Left cardiac atrium (tissue), 4 donors: ENCODE results near the gene FLII. TPM values are rescaled to one million over a fixed set of nuclear protein-coding genes. Genes with fewer than 3 reads are reported as not detected.

ENCODE experiments used
- ATAC-seq, 2 donors: fragments of 200-7000 bp; cut with Tn5 transposase; one replicate each; pipeline ENCODE4 v1.9.1; 2020; ENCODE audit warnings: mild to moderate bottlenecking in 2 of 2, moderate library complexity in 2 of 2
- DNase-seq: peaks from one replicate; pipeline ENCODE4 v3.0.0-alpha.2; 2020
- intact Hi-C, 2 donors: fragments of 100-400 bp; cut with DNase I; formaldehyde crosslinking; loops; one replicate each; pipeline versions ENCODE4 v1.14.1 to v1.15.1; 2022 to 2023
- total RNA-seq, 2 donors: library from RNA; stranded (reverse); fragmentation: NEBNext Ultra II Directional; extraction: Animal tissue kit (Norgen Biotek cat#: 25700); gene quantifications; one replicate each; pipeline ENCODE4 v1.2.1, GENCODE V29; 2021
- donor health status: DM: no; HTN: yes; CAD: no.
- donor health status: DM: no; HTN: yes; CAD: no; lungs with severe emphysema.
- donor health status: DM: yes; HTN: yes; CAD: no.
- donor health status: Dilated cardiomyopathy.

FLII gene
- total RNA-seq, 2 donors from 2014 or later: 204 to 211 TPM

GRCh38 chr17:18261659-18262058, 3.1 kb upstream of the FLII start:
- DNase-seq (no peak), ATAC-seq (no peak)
- intact Hi-C loops: no loop called here

GRCh38 chr17:18261146-18261515, 2.6 kb upstream of the FLII start:
- ATAC-seq (peak; percentile 16 to 62), DNase-seq (peak; percentile 77)
- intact Hi-C loops: no loop called here

- DNase-seq (peak; percentile 97), ATAC-seq (peak; percentile 88 to 91)
- intact Hi-C loops: no loop called here
Observed at GRCh38 chr17:18260332-18261145, 2.0 kb upstream of the FLII start, which contains the start of gene MIEF2. Gene MIEF2 (plus strand): TSS chr17:18260662. CDS start chr17:18262721, 2,059 bp downstream.

- ATAC-seq (no peak), DNase-seq (no peak)
- intact Hi-C loops: loop anchor here in 1 of 2 donors (5.0 kb wide), 2 partner anchors 42 to 53 kb away; partner anchors contain the start of gene TOP3A
Observed at GRCh38 chr17:18259621-18260331, 1.2 kb upstream of the FLII start.

GRCh38 chr17:18257982-18258355, 569 bp downstream of the FLII start:
- intact Hi-C loops: loop anchor here in 1 of 2 donors (5.0 kb wide), 2 partner anchors 41 to 54 kb away; partner anchors contain the start of gene TOP3A
- peak; percentile 68 to 82 for ATAC-seq
- DNase-seq: peak; percentile 87

- ATAC-seq: peak; percentile 13 to 23
- intact Hi-C loops: loop anchor here in 1 of 2 donors (5.0 kb wide), 2 partner anchors 40 to 55 kb away; partner anchors contain the start of gene TOP3A
Observed at GRCh38 chr17:18257268-18257981, 1.1 kb downstream of the FLII start.

GRCh38 chr17:18256776-18257175, 1.8 kb downstream of the FLII start:
- no peak for ATAC-seq
- intact Hi-C loops: loop anchor here in 1 of 2 donors (5.0 kb wide), 2 partner anchors 39 to 56 kb away; partner anchors contain the start of gene TOP3A
- no peak for DNase-seq

More at GRCh38 chr17:18257268-18257981, 1.1 kb downstream of the FLII start:
- DNase-seq: peak; percentile 69

- no peak for DNase-seq
Observed at GRCh38 chr17:18256351-18256750, 2.2 kb downstream of the FLII start.

GRCh38 chr17:18254888-18255649, 3.5 kb downstream of the FLII start:
- no peak for DNase-seq
- ATAC-seq: no peak
- intact Hi-C loops: loop anchor here in 1 of 2 donors (5.0 kb wide), 2 partner anchors 38 to 57 kb away; partner anchors contain the start of gene TOP3A

More at GRCh38 chr17:18256351-18256750, 2.2 kb downstream of the FLII start:
- ATAC-seq: no peak
- intact Hi-C loops: loop anchor here in 1 of 2 donors (5.0 kb wide), 2 partner anchors 39 to 56 kb away; partner anchors contain the start of gene TOP3A

- intact Hi-C loops: no loop called here
- no peak for DNase-seq
- ATAC-seq: no peak
Observed at GRCh38 chr17:18253947-18254821, 4.4 kb downstream of the FLII start.

- intact Hi-C loops: no loop called here
- ATAC-seq: no peak
- no peak for DNase-seq
Observed at GRCh38 chr17:18253187-18253884, 5.2 kb downstream of the FLII start.

- ATAC-seq (no peak), DNase-seq (no peak)
- intact Hi-C loops: no loop called here
Observed at GRCh38 chr17:18252160-18252559, 6.4 kb downstream of the FLII start.

- intact Hi-C loops: no loop called here
- ATAC-seq (no peak), DNase-seq (no peak)
Observed at GRCh38 chr17:18251204-18251603, 7.3 kb downstream of the FLII start.

- intact Hi-C loops: no loop called here
- DNase-seq (no peak), ATAC-seq (no peak)
Observed at GRCh38 chr17:18250708-18251107, 7.8 kb downstream of the FLII start.

- no peak for DNase-seq
- intact Hi-C loops: no loop called here
- no peak for ATAC-seq
Observed at GRCh38 chr17:18250259-18250658, 8.3 kb downstream of the FLII start.

GRCh38 chr17:18248811-18249210, 9.7 kb downstream of the FLII start:
- intact Hi-C loops: no loop called here
- DNase-seq (no peak), ATAC-seq (no peak)

GRCh38 chr17:18248300-18248731, 10.2 kb downstream of the FLII start:
- DNase-seq (peak; percentile 71), ATAC-seq (peak; percentile 48 to 49)
- intact Hi-C loops: no loop called here
